ENCODE measurements around the gene ORM1. TPM values are rescaled to one million over a fixed set of nuclear protein-coding genes. Genes with fewer than 3 reads are reported as not detected.

The ORM1 gene
- total and polyA plus RNA-seq, 2 donors (not counting 1 experiment from before 2014, with no cell fraction given) = not detected

DNA sequence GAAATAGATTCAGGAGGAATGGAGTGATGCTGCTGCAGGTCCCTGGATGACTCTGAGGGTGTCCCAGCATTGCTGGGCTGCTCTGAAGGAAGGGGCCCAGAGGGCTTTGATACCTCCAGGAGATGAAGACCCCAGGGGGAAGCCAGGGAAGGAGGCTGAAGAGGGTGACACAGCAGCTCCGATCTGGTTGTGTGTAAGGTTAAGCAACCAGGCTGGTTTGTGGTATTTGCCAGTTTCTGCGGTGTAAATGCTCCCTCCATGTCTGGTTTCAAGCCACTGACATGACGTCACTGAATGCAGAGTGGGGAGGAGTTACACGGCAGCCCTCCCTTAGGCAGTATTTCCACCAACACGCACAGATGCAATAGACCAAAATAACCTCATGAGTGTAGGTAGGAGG, 40.0 kb upstream of the ORM1 start:
- Histone ChIP-seq H3K4me3 (replicated peaks in 1 of 4; ENCODE audit: control extremely low read depth in 1 of 4, insufficient read depth in 1 of 4, low read depth in 3 of 4, low read length in 4 of 4) (no peak overlapping the region), H3K27ac (ENCODE audit: insufficient read depth, low read length) (no peak overlapping the region)

DNA sequence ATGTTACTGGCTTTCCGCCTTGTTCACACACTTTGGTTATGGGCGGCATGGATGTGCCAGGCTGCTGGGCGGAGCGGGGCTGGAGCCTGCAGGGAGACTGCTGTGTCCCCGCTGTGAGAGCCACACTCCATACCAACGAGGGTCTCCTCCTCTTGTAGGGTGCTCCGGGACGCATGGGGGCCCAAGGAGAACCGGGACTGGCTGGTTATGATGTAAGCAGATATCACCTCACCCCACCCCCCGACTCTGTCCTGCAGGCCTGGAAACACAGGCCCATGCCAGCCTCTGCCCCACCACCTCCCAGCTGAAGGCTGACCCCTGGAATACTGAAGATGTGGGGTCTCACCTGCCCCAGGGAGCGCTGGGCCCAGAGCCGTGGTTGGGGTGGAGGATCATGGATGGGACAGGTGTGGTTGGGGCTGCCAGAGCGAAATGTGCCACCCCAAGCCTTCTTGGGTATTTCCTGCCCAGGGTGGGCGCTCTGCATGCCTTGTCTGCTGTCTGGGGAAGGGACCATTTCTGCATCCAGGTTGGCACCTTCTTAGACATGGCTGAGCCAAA, 39.3 kb upstream of the ORM1 start:
- Histone ChIP-seq H3K27me3 (ENCODE audit: control insufficient read depth, insufficient read depth, low read length) (no peaks in the 10 kb centered on the region), H4K20me1 (ENCODE audit: control insufficient read depth, extremely low read depth, insufficient read depth, low read length) (no peaks in the 10 kb centered on the region), H3K4me3 (replicated peaks in 1 of 4; ENCODE audit: control extremely low read depth in 1 of 4, insufficient read depth in 1 of 4, low read depth in 3 of 4, low read length in 4 of 4) (no peak overlapping the region), H3K4me2 (ENCODE audit: extremely low read depth, insufficient read depth, low read length) (no peak overlapping the region), H3K79me2 (ENCODE audit: control insufficient read depth, insufficient read depth, low read length) (no peaks in the 10 kb centered on the region), H3K36me3 (ENCODE audit: control insufficient read depth, insufficient read depth, low read length) (no peaks in the 10 kb centered on the region), H2AFZ (ENCODE audit: low read length) (no peak overlapping the region), H3K4me1 (ENCODE audit: control insufficient read depth, extremely low read depth, insufficient read depth, low read length) (peaks cover 23% of the 10 kb centered on the region), H3K27ac (ENCODE audit: insufficient read depth, low read length) (no peak overlapping the region), H3K9me3 (ENCODE audit: control insufficient read depth, insufficient read depth, low read depth, low read length) (no peaks in the 10 kb centered on the region), H3K9ac (ENCODE audit: insufficient read depth, low read length) (no peak overlapping the region)
- DNase-seq (ENCODE audit: low read depth in 2 of 2) = no peak
- TF ChIP-seq, protein P1, sequence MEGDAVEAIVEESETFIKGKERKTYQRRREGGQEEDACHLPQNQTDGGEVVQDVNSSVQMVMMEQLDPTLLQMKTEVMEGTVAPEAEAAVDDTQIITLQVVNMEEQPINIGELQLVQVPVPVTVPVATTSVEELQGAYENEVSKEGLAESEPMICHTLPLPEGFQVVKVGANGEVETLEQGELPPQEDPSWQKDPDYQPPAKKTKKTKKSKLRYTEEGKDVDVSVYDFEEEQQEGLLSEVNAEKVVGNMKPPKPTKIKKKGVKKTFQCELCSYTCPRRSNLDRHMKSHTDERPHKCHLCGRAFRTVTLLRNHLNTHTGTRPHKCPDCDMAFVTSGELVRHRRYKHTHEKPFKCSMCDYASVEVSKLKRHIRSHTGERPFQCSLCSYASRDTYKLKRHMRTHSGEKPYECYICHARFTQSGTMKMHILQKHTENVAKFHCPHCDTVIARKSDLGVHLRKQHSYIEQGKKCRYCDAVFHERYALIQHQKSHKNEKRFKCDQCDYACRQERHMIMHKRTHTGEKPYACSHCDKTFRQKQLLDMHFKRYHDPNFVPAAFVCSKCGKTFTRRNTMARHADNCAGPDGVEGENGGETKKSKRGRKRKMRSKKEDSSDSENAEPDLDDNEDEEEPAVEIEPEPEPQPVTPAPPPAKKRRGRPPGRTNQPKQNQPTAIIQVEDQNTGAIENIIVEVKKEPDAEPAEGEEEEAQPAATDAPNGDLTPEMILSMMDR (conservative IDR thresholded peaks at IDR 0.05 in 1 of 2, IDR thresholded peaks at IDR 0.05 in 1 of 2; ENCODE audit: low read depth in 1 of 2, low read length in 2 of 2) = no peak
- TF ChIP-seq EZH2 (IDR thresholded peaks at IDR 0.05; ENCODE audit: low read length, missing control alignments) = no peak

More for the DNA sequence above, 40.0 kb upstream of the ORM1 start:
- H3K4me2 ChIP-seq (ENCODE audit: extremely low read depth, insufficient read depth, low read length) = no peak overlapping the region
- peak; percentile 84 to 91 for DNase-seq (ENCODE audit: low read depth in 2 of 2)
- TF ChIP-seq EZH2 (IDR thresholded peaks at IDR 0.05; ENCODE audit: low read length, missing control alignments) = no peak
- TF ChIP-seq, protein P1 (conservative IDR thresholded peaks at IDR 0.05 in 1 of 2, IDR thresholded peaks at IDR 0.05 in 1 of 2; ENCODE audit: low read depth in 1 of 2, low read length in 2 of 2) = no peak
- H3K36me3 ChIP-seq (ENCODE audit: control insufficient read depth, insufficient read depth, low read length) = no peaks in the 10 kb centered on the region
- H3K27me3 ChIP-seq (ENCODE audit: control insufficient read depth, insufficient read depth, low read length) = no peaks in the 10 kb centered on the region
- H3K9me3 ChIP-seq (ENCODE audit: control insufficient read depth, insufficient read depth, low read depth, low read length) = no peaks in the 10 kb centered on the region
- H3K9ac ChIP-seq (ENCODE audit: insufficient read depth, low read length) = no peak overlapping the region
- H4K20me1 ChIP-seq (ENCODE audit: control insufficient read depth, extremely low read depth, insufficient read depth, low read length) = no peaks in the 10 kb centered on the region
- H3K79me2 ChIP-seq (ENCODE audit: control insufficient read depth, insufficient read depth, low read length) = no peaks in the 10 kb centered on the region
- H2AFZ ChIP-seq (ENCODE audit: low read length) = no peak overlapping the region
- H3K4me1 ChIP-seq (ENCODE audit: control insufficient read depth, extremely low read depth, insufficient read depth, low read length) = peaks cover 20% of the 10 kb centered on the region

DNA sequence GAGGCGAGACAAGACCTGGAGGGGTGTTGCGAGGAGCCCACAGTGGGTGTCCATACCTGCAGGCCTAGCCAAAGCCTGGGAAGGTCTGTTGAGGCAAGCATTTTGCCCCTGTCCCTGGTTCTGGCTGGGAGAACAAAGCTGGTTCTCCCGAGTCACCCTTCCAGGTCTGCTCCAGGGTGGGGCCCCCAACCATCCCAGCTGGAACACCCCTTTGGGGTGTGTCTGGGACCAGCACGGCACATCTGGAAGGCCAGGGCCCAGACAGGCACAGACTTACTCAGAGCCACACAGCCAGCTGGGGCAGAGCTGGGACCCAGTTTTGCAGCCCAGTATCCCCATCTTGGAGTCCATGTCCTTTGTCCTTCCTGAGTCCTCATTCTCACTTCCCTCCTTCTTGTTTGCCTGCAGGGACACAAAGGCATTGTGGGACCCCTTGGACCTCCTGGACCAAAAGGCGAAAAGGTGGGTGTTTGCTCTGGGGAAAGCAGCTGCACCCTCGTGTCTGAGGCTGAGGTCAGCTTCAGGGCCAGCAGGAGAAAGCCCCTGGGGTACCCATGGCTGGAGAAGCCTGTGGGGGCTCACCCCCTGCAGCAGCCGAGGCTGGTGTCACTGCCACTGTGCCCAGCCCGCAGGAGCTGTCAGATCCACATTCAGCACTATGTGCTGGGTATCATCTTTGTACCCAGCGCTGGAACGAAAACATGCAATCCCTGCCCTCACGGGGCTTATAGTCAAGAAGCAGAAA, 38.4 kb upstream of the ORM1 start:
- Histone ChIP-seq H3K9ac (ENCODE audit: insufficient read depth, low read length) (no peak overlapping the region), H3K36me3 (ENCODE audit: control insufficient read depth, insufficient read depth, low read length) (no peaks in the 10 kb centered on the region)

More for the DNA sequence above, 38.4 kb upstream of the ORM1 start:
- no peak overlapping the region for H2AFZ ChIP-seq (ENCODE audit: low read length)
- H3K79me2 ChIP-seq (ENCODE audit: control insufficient read depth, insufficient read depth, low read length) = no peaks in the 10 kb centered on the region
- peaks cover 21% of the 10 kb centered on the region for H3K4me1 ChIP-seq (ENCODE audit: control insufficient read depth, extremely low read depth, insufficient read depth, low read length)
- DNase-seq (ENCODE audit: low read depth in 2 of 2) = no peak
- H3K9me3 ChIP-seq (ENCODE audit: control insufficient read depth, insufficient read depth, low read depth, low read length) = no peaks in the 10 kb centered on the region
- TF ChIP-seq EZH2 (IDR thresholded peaks at IDR 0.05; ENCODE audit: low read length, missing control alignments) = no peak
- TF ChIP-seq, protein P1 (conservative IDR thresholded peaks at IDR 0.05 in 1 of 2, IDR thresholded peaks at IDR 0.05 in 1 of 2; ENCODE audit: low read depth in 1 of 2, low read length in 2 of 2) = no peak
- H3K4me2 ChIP-seq (ENCODE audit: extremely low read depth, insufficient read depth, low read length) = no peak overlapping the region
- H4K20me1 ChIP-seq (ENCODE audit: control insufficient read depth, extremely low read depth, insufficient read depth, low read length) = no peaks in the 10 kb centered on the region
- H3K4me3 ChIP-seq (replicated peaks in 1 of 4; ENCODE audit: control extremely low read depth in 1 of 4, insufficient read depth in 1 of 4, low read depth in 3 of 4, low read length in 4 of 4) = no peak overlapping the region
- H3K27me3 ChIP-seq (ENCODE audit: control insufficient read depth, insufficient read depth, low read length) = no peaks in the 10 kb centered on the region
- no peak overlapping the region for H3K27ac ChIP-seq (ENCODE audit: insufficient read depth, low read length)
